Astrocyte (in vitro differentiated cells and primary cell): Measurements from ENCODE around the gene MYCBPAP. TPM values are rescaled to one million over a fixed set of nuclear protein-coding genes. Genes with fewer than 3 reads are reported as not detected.

Source experiments
- DNase-seq: peaks from one replicate; pipeline ENCODE4 v3.0.0-alpha.2; 2010; ENCODE audit warnings: low read depth
- FAIRE-seq: peaks from 2 replicates; lab custom pipeline; 2011; peaks lifted over from hg19 to GRCh38; lab: Jason Lieb, UNC
- H2AFZ ChIP-seq: 2 replicates; pipeline ENCODE4 v1.6.0; 2012; ENCODE audit warnings: low read depth, low read length, inconsistent platforms
- H3K27ac ChIP-seq: 2 replicates; pipeline ENCODE4 v1.5.1; 2011; ENCODE audit warnings: low read depth, low read length, inconsistent platforms
- H3K27me3 ChIP-seq: 2 replicates; pipeline ENCODE4 v1.6.0; 2011; ENCODE audit warnings: low read length, inconsistent platforms; ENCODE audit not compliant: insufficient read depth
- H3K36me3 ChIP-seq: 2 replicates; pipeline ENCODE4 v1.5.1; 2011; ENCODE audit warnings: low read length, inconsistent platforms; ENCODE audit not compliant: insufficient read depth
- H3K4me1 ChIP-seq: 2 replicates; pipeline ENCODE4 v1.5.1; 2011; ENCODE audit warnings: low read length, inconsistent platforms; ENCODE audit not compliant: insufficient read depth
- H3K4me2 ChIP-seq: 2 replicates; pipeline ENCODE4 v1.6.0; 2012; ENCODE audit warnings: low read length, inconsistent platforms
- H3K4me3 ChIP-seq: 2 replicates; pipeline ENCODE4 v1.5.1; 2011; ENCODE audit warnings: low read depth, mild to moderate bottlenecking, low read length, inconsistent platforms; ENCODE audit not compliant: insufficient read depth
- H3K79me2 ChIP-seq: 2 replicates; pipeline ENCODE4 v1.6.0; 2012; ENCODE audit warnings: mild to moderate bottlenecking, low read length, inconsistent platforms; ENCODE audit not compliant: insufficient read depth
- H3K9ac ChIP-seq: 2 replicates; pipeline ENCODE4 v1.6.0; 2012; ENCODE audit warnings: mild to moderate bottlenecking, low read length, inconsistent platforms
- H3K9me3 ChIP-seq: 2 replicates; pipeline ENCODE4 v1.5.1; 2012; ENCODE audit warnings: low read depth, mild to moderate bottlenecking, low read length, inconsistent platforms; ENCODE audit not compliant: insufficient read depth
- H4K20me1 ChIP-seq: 2 replicates; pipeline ENCODE4 v1.6.0; 2012; ENCODE audit warnings: low read length, inconsistent platforms; ENCODE audit not compliant: insufficient read depth
- H3K27ac Mint-ChIP-seq: one replicate; pipeline ENCODE4 v1.8.0; 2021; ENCODE audit warnings: mild to moderate bottlenecking, mixed read lengths; ENCODE audit not compliant: unreplicated experiment
- H3K27me3 Mint-ChIP-seq: one replicate; pipeline ENCODE4 v1.8.0; 2021; ENCODE audit warnings: low read depth, mixed read lengths; ENCODE audit not compliant: unreplicated experiment
- H3K36me3 Mint-ChIP-seq: one replicate; pipeline ENCODE4 v1.8.0; 2021; ENCODE audit warnings: low read depth, mixed read lengths; ENCODE audit not compliant: unreplicated experiment
- H3K4me1 Mint-ChIP-seq: one replicate; pipeline ENCODE4 v1.8.0; 2021; ENCODE audit warnings: low read depth, mixed read lengths; ENCODE audit not compliant: unreplicated experiment
- H3K4me3 Mint-ChIP-seq: one replicate; pipeline ENCODE4 v1.8.0; 2021; ENCODE audit warnings: mild to moderate bottlenecking, moderate library complexity, mixed read lengths; ENCODE audit not compliant: unreplicated experiment
- H3K9me3 Mint-ChIP-seq: one replicate; pipeline ENCODE4 v1.8.0; 2021; ENCODE audit warnings: mild to moderate bottlenecking, mixed read lengths; ENCODE audit not compliant: unreplicated experiment
- CTCF ChIP-seq: IDR thresholded peaks from 2 replicates; pipeline ENCODE4 v1.5.1; 2011; ENCODE audit warnings: low read depth, mild to moderate bottlenecking, inconsistent platforms, low read length, moderate library complexity; ENCODE audit not compliant: insufficient read depth
- EZH2 ChIP-seq: IDR thresholded peaks from 2 replicates; pipeline ENCODE4 v1.6.1; 2012; ENCODE audit warnings: mild to moderate bottlenecking, low read length, inconsistent platforms; ENCODE audit not compliant: insufficient read depth
- total RNA-seq: library from RNA; stranded (reverse); gene quantifications from 2 replicates; pipeline ENCODE4 v1.2.1, GENCODE V29; 2021

Gene MYCBPAP
- total RNA-seq, 1 donor from 2014 or later = 1.4 TPM

DNA sequence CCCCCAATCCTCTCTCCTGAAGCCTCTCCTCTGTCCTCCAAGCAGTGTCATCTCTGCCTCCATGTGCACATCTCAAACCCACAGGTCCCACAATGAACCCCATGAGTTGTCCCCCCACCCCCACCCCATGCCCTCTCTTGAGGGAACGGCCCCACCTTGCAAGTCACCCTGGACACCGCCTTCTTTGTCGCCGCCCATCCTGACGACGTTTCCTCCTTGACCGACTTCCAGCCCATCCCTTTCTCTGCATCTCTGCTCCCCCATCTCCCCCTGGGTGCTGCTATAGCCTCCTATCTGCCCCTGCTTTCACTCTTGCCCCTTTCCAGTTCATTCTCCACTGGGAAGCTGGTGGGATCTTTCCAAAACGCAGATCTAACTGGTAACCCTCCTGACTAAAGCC, 37.1 kb downstream of the MYCBPAP start:
- no peak for FAIRE-seq
- Mint-ChIP-seq H3K27me3 (peaks cover 25% of the 10 kb centered on the region), H3K4me1 (peaks cover 7% of the 10 kb centered on the region)

GRCh38 chr17:50546701-50547034, 38.4 kb downstream of the MYCBPAP start:
- no peak overlapping the region for H2AFZ ChIP-seq
- no peak overlapping the region for H3K27ac Mint-ChIP-seq

More for the DNA sequence above, 37.1 kb downstream of the MYCBPAP start:
- Histone ChIP-seq H3K4me1 (peaks cover 24% of the 10 kb centered on the region), H3K36me3 (no peaks in the 10 kb centered on the region), H3K4me3 (no peak overlapping the region), H4K20me1 (no peaks in the 10 kb centered on the region), H3K9ac (no peak overlapping the region), H3K27me3 (no peaks in the 10 kb centered on the region), H3K79me2 (peaks cover 4% of the 10 kb centered on the region), H3K9me3 (no peaks in the 10 kb centered on the region), H2AFZ (no peak overlapping the region), H3K27ac (no peak overlapping the region), H3K4me2 (no peak overlapping the region)
- no peak for DNase-seq
- Mint-ChIP-seq H3K9me3 (peaks cover 3% of the 10 kb centered on the region), H3K4me3 (no peak overlapping the region), H3K36me3 (peaks cover 2% of the 10 kb centered on the region), H3K27ac (no peak overlapping the region)
- TF ChIP-seq EZH2 = no peak
- TF ChIP-seq CTCF = no peak

More at GRCh38 chr17:50546701-50547034, 38.4 kb downstream of the MYCBPAP start:
- Histone ChIP-seq H3K9ac (peak overlapping the region; percentile 84), H3K9me3 (no peaks in the 10 kb centered on the region), H3K4me3 (peak overlapping the region; percentile 68), H3K4me1 (peaks cover 20% of the 10 kb centered on the region), H3K27ac (no peak overlapping the region), H3K36me3 (no peaks in the 10 kb centered on the region), H3K27me3 (no peaks in the 10 kb centered on the region), H3K4me2 (peak overlapping the region; percentile 97), H3K79me2 (peaks cover 4% of the 10 kb centered on the region), H4K20me1 (peaks cover 7% of the 10 kb centered on the region)
- Mint-ChIP-seq H3K9me3 (peaks cover 5% of the 10 kb centered on the region), H3K27me3 (peaks cover 25% of the 10 kb centered on the region), H3K4me1 (peaks cover 7% of the 10 kb centered on the region), H3K4me3 (peak overlapping the region; percentile 58), H3K36me3 (peaks cover 4% of the 10 kb centered on the region)
- TF ChIP-seq EZH2 (no peak), CTCF (no peak)
- DNase-seq = no peak
- FAIRE-seq = no peak
